T-cell (primary cell): ENCODE measurements around the gene PPIL1. TPM values are rescaled to one million over a fixed set of nuclear protein-coding genes. Genes with fewer than 3 reads are reported as not detected.
A peak's percentile ranks its signal among the peaks of the same experiment; 100 is the strongest.

ENCODE experiments used
- ATAC-seq, 4 experiments: fragments of 200-7000 bp in 3 of 4; fragments of 150-1000 bp in 1 of 4; cut with Tn5 transposase; replicated peaks in 1 of 4; 1 replicate in 3 of 4; 2 replicates in 1 of 4; pipeline ENCODE4 v1.10.0; 2021; ENCODE audit warnings: moderate library complexity in 3 of 4, mild to moderate bottlenecking in 2 of 4, moderate number of reproducible peaks in 1 of 4
- CTCF ChIA-PET, 2 donors: fragments of 300-600 bp; sonication (Branson Sonifier 250); formaldehyde crosslinking; loops; one replicate each; lab custom pipeline; 2022; ENCODE audit warnings: antibody characterized with exemption in 2 of 2; lab: Charles Lee
- POLR2A ChIA-PET, 2 donors: fragments of 300-600 bp; sonication (Branson Sonifier 250); formaldehyde crosslinking; loops; one replicate each; lab custom pipeline; 2022; ENCODE audit warnings: antibody characterized with exemption in 2 of 2; lab: Charles Lee
- DNase-seq, 35 experiments: peaks; one replicate each; pipeline versions ENCODE4 v3.0.0 to v3.0.0-alpha.2; 2013 to 2023
- H3K27ac ChIP-seq: one replicate; pipeline ENCODE4 v1.5.1; 2013; ENCODE audit warnings: low read length
- H3K27me3 ChIP-seq, 2 experiments: replicated peaks in 1 of 2; 1 replicate in 1 of 2; 2 replicates in 1 of 2; pipeline versions ENCODE4 v1.6.1 to v1.7.0; 2013; ENCODE audit warnings: low read length in 1 of 2, mixed read lengths in 1 of 2; ENCODE audit not compliant: control insufficient read depth in 2 of 2, insufficient read depth in 2 of 2; ENCODE audit errors: extremely low read depth in 1 of 2
- H3K36me3 ChIP-seq, 2 donors: 1 replicate in 1 of 2; 2 replicates in 1 of 2; pipeline versions ENCODE4 v1.6.1 to v1.7.0; 2013; ENCODE audit warnings: low read length in 1 of 2; ENCODE audit not compliant: control insufficient read depth in 2 of 2, insufficient read depth in 1 of 2; ENCODE audit errors: extremely low read depth in 1 of 2
- H3K4me1 ChIP-seq, 2 experiments: 1 replicate in 1 of 2; 2 replicates in 1 of 2; pipeline versions ENCODE4 v1.6.1 to v1.7.0; 2013; ENCODE audit warnings: low read length in 2 of 2, mixed read lengths in 1 of 2; ENCODE audit not compliant: insufficient read depth in 2 of 2, control insufficient read depth in 1 of 2; ENCODE audit errors: extremely low read depth in 1 of 2
- H3K4me3 ChIP-seq, 2 donors: 1 replicate in 1 of 2; 2 replicates in 1 of 2; pipeline versions ENCODE4 v1.5.1 to v1.7.0; 2013; ENCODE audit warnings: mild to moderate bottlenecking in 2 of 2, low read length in 1 of 2, moderate library complexity in 1 of 2; ENCODE audit not compliant: control insufficient read depth in 1 of 2; ENCODE audit errors: extremely low read depth in 1 of 2
- H3K9me3 ChIP-seq: 2 replicates; pipeline ENCODE4 v1.7.0; 2013
- H3K27ac Mint-ChIP-seq, 2 donors: one replicate each; pipeline ENCODE4 v1.8.0; 2020 to 2021; ENCODE audit warnings: mild to moderate bottlenecking in 2 of 2, mixed read lengths in 2 of 2
- H3K27me3 Mint-ChIP-seq, 2 donors: one replicate each; pipeline ENCODE4 v1.8.0; 2021 to 2022; ENCODE audit warnings: mixed read lengths in 2 of 2
- H3K36me3 Mint-ChIP-seq: one replicate; pipeline ENCODE4 v1.8.0; 2021; ENCODE audit warnings: mixed read lengths
- H3K4me1 Mint-ChIP-seq, 3 donors: one replicate each; pipeline ENCODE4 v1.8.0; 2020 to 2022; ENCODE audit warnings: mixed read lengths in 3 of 3, mild to moderate bottlenecking in 1 of 3
- H3K4me3 Mint-ChIP-seq, 3 donors: one replicate each; pipeline ENCODE4 v1.8.0; 2020 to 2022; ENCODE audit warnings: mild to moderate bottlenecking in 3 of 3, mixed read lengths in 3 of 3, moderate library complexity in 3 of 3
- H3K9me3 Mint-ChIP-seq, 3 donors: one replicate each; pipeline ENCODE4 v1.8.0; 2020 to 2022; ENCODE audit warnings: mixed read lengths in 3 of 3
- WGBS: methylation state at CpG from one replicate; pipeline ENCODE4 v1.1.5; 2013; ENCODE audit warnings: missing lambda C conversion rate; ENCODE audit not compliant: insufficient coverage; 5-methylcytosine and 5-hydroxymethylcytosine counted together
- total RNA-seq, 35 experiments: library from RNA in 6 of 35; stranded (reverse) in 6 of 35; fragments of 120-200 nt in 1 of 35; gene quantifications; one replicate each; pipeline versions ENCODE4 v1.2.1 to v1.2.4 and lab custom pipeline; 2013 to 2026

PPIL1 gene
- total RNA-seq, 5 donors from 2014 or later (not counting 1 experiment from before 2014, with no cell fraction given): 5.0 to 14.4 (median 10.6) TPM

GRCh38 chr6:36829919-36830544 is 44.6 kb downstream of the PPIL1 start:
- H3K36me3 Mint-ChIP-seq: no peaks in the 10 kb centered on the region
- ATAC-seq (no peak), DNase-seq (no peak)
- H3K27me3 ChIP-seq: peaks cover 0 to 18% of the 10 kb centered on the region in 2 experiments
- H3K4me1 Mint-ChIP-seq: peaks cover 3 to 8% (median 7%) of the 10 kb centered on the region in 3 donors
- H3K9me3 Mint-ChIP-seq: no peaks in the 10 kb centered on the region
- CTCF ChIA-PET: interaction anchor here in 1 of 2 donors (0.7 kb wide), 1 partner anchor 21 kb away, joined by 3 read pairs; no protein-coding TSS in a partner anchor
- POLR2A ChIA-PET: no interaction called here
- H3K36me3 ChIP-seq: no peaks in the 10 kb centered on the region
- no peak overlapping the region for H3K27ac ChIP-seq
- H3K27me3 Mint-ChIP-seq: peaks cover 5 to 11% of the 10 kb centered on the region in 2 donors
- WGBS: 94% methylated on average over 3 of the region's 11 CpGs
- H3K4me1 ChIP-seq: no peaks in the 10 kb centered on the region
- H3K4me3 ChIP-seq: no peak overlapping the region
- no peak overlapping the region for H3K4me3 Mint-ChIP-seq
- H3K9me3 ChIP-seq: no peaks in the 10 kb centered on the region
- H3K27ac Mint-ChIP-seq: no peak overlapping the region

- DNase-seq: peak in 2 of 35 experiments; percentile 12 to 25
- WGBS: 40% methylated on average over 12 of the region's 19 CpGs
- Mint-ChIP-seq H3K4me3 (no peak overlapping the region), H3K27me3 (peaks cover 5 to 11% of the 10 kb centered on the region in 2 donors), H3K36me3 (no peaks in the 10 kb centered on the region), H3K9me3 (no peaks in the 10 kb centered on the region), H3K4me1 (peaks cover 3 to 8% (median 7%) of the 10 kb centered on the region in 3 donors), H3K27ac (no peak overlapping the region)
- peaks cover 0 to 21% of the 10 kb centered on the region in 2 experiments for H3K27me3 ChIP-seq
- no peak overlapping the region for H3K27ac ChIP-seq
- peak; percentile 34 to 76 (median 49) for ATAC-seq
- no peaks in the 10 kb centered on the region for H3K36me3 ChIP-seq
- CTCF ChIA-PET: interaction anchor here in 1 of 2 donors (0.6 to 0.7 kb wide), 4 partner anchors 10 to 1177 kb away, joined by 3 to 7 read pairs (median 6); no protein-coding TSS in a partner anchor
- H3K4me3 ChIP-seq: no peak overlapping the region
- no peaks in the 10 kb centered on the region for H3K4me1 ChIP-seq
- POLR2A ChIA-PET: no interaction called here
- H3K9me3 ChIP-seq: no peaks in the 10 kb centered on the region
Measured at GRCh38 chr6:36827261-36828079, 47.1 kb downstream of the PPIL1 start.

GRCh38 chr6:36826520-36827227 is 47.9 kb downstream of the PPIL1 start:
- ATAC-seq (no peak), DNase-seq (no peak)
- no peaks in the 10 kb centered on the region for H3K9me3 Mint-ChIP-seq
- no peak overlapping the region for H3K27ac ChIP-seq
- H3K4me1 Mint-ChIP-seq: peaks cover 3 to 8% (median 7%) of the 10 kb centered on the region in 3 donors
- H3K4me3 Mint-ChIP-seq: no peak overlapping the region
- no peaks in the 10 kb centered on the region for H3K36me3 Mint-ChIP-seq
- POLR2A ChIA-PET: no interaction called here
- H3K27ac Mint-ChIP-seq: no peak overlapping the region
- 88% methylated on average over 15 of the region's 19 CpGs for WGBS
- H3K27me3 Mint-ChIP-seq: peaks cover 5 to 11% of the 10 kb centered on the region in 2 donors
- H3K4me1 ChIP-seq: no peaks in the 10 kb centered on the region
- H3K36me3 ChIP-seq: no peaks in the 10 kb centered on the region
- no peaks in the 10 kb centered on the region for H3K9me3 ChIP-seq
- CTCF ChIA-PET: no interaction called here
- H3K4me3 ChIP-seq: no peak overlapping the region
- peaks cover 0 to 24% of the 10 kb centered on the region in 2 experiments for H3K27me3 ChIP-seq

- Mint-ChIP-seq H3K4me3 (no peak overlapping the region), H3K9me3 (no peaks in the 10 kb centered on the region), H3K27me3 (peaks cover 5 to 11% of the 10 kb centered on the region in 2 donors), H3K36me3 (no peaks in the 10 kb centered on the region), H3K4me1 (peaks cover 3 to 8% (median 7%) of the 10 kb centered on the region in 3 donors), H3K27ac (no peak overlapping the region)
- CTCF ChIA-PET: interaction anchor here in 1 of 2 donors (0.6 kb wide), 1 partner anchor 66 kb away, joined by 3 read pairs; no protein-coding TSS in a partner anchor
- Histone ChIP-seq H3K4me3 (no peak overlapping the region), H3K27me3 (peaks cover 0 to 24% of the 10 kb centered on the region in 2 experiments), H3K9me3 (no peaks in the 10 kb centered on the region), H3K4me1 (no peaks in the 10 kb centered on the region), H3K36me3 (no peaks in the 10 kb centered on the region), H3K27ac (no peak overlapping the region)
- ATAC-seq (no peak), DNase-seq (no peak)
- WGBS: 81% methylated on average over 6 of the region's 8 CpGs
- POLR2A ChIA-PET: no interaction called here
Measured at GRCh38 chr6:36825994-36826393, 48.6 kb downstream of the PPIL1 start.

- Mint-ChIP-seq H3K27ac (no peak overlapping the region), H3K36me3 (no peaks in the 10 kb centered on the region), H3K9me3 (no peaks in the 10 kb centered on the region), H3K4me3 (no peak overlapping the region), H3K27me3 (peaks cover 5 to 11% of the 10 kb centered on the region in 2 donors), H3K4me1 (peaks cover 3 to 8% (median 7%) of the 10 kb centered on the region in 3 donors)
- Histone ChIP-seq H3K36me3 (no peaks in the 10 kb centered on the region), H3K4me1 (no peaks in the 10 kb centered on the region), H3K27ac (no peak overlapping the region), H3K27me3 (peaks cover 0 to 24% of the 10 kb centered on the region in 2 experiments), H3K9me3 (no peaks in the 10 kb centered on the region), H3K4me3 (no peak overlapping the region)
- ChIA-PET POLR2A (no interaction called here), CTCF (no interaction called here)
- WGBS: no CpG with 5 or more reads among the region's 6 CpGs
- no peak for DNase-seq
- no peak for ATAC-seq
Measured at GRCh38 chr6:36825452-36825851, 49.2 kb downstream of the PPIL1 start.

- Histone ChIP-seq H3K9me3 (no peaks in the 10 kb centered on the region), H3K27ac (no peak overlapping the region), H3K27me3 (peaks cover 0 to 24% of the 10 kb centered on the region in 2 experiments), H3K36me3 (no peaks in the 10 kb centered on the region), H3K4me3 (no peak overlapping the region), H3K4me1 (no peaks in the 10 kb centered on the region)
- no peaks in the 10 kb centered on the region for H3K36me3 Mint-ChIP-seq
- DNase-seq (no peak), ATAC-seq (no peak)
- ChIA-PET POLR2A (no interaction called here), CTCF (no interaction called here)
- peaks cover 5 to 11% of the 10 kb centered on the region in 2 donors for H3K27me3 Mint-ChIP-seq
- H3K27ac Mint-ChIP-seq: no peak overlapping the region
- no peaks in the 10 kb centered on the region for H3K9me3 Mint-ChIP-seq
- H3K4me1 Mint-ChIP-seq: peaks cover 3 to 8% (median 7%) of the 10 kb centered on the region in 3 donors
- 91% methylated on average over 7 of the region's 7 CpGs for WGBS
- H3K4me3 Mint-ChIP-seq: no peak overlapping the region
Measured at GRCh38 chr6:36824253-36824652, 50.4 kb downstream of the PPIL1 start.
